Left lung (tissue), 10 donors: ENCODE results near the gene AMDHD2. TPM values are rescaled to one million over a fixed set of nuclear protein-coding genes. Genes with fewer than 3 reads are reported as not detected.
A peak's percentile ranks its signal among the peaks of the same experiment; 100 is the strongest.

Experiments used
- ATAC-seq: fragments of 200-7000 bp; cut with Tn5 transposase; one replicate; pipeline ENCODE4 v1.9.1; 2020; ENCODE audit warnings: moderate library complexity
- DNase-seq, 4 donors: peaks; one replicate each; pipeline ENCODE4 v3.0.0-alpha.2; 2013 to 2020
- H3K27ac ChIP-seq, 2 donors: fragments of 200-600 bp; sonication (generic) in 1 of 2; one replicate each; pipeline versions ENCODE4 v1.5.0 to v1.8.0; 2020 to 2021
- H3K27me3 ChIP-seq, 2 donors: fragments of 200-600 bp; sonication (generic) in 1 of 2; one replicate each; pipeline versions ENCODE4 v1.5.0 to v1.8.0; 2020 to 2021
- H3K36me3 ChIP-seq, 2 donors: fragments of 200-600 bp; sonication (generic) in 1 of 2; one replicate each; pipeline versions ENCODE4 v1.5.0 to v1.8.0; 2020 to 2021
- H3K4me1 ChIP-seq, 2 donors: fragments of 200-600 bp; one replicate each; pipeline ENCODE4 v1.8.0; 2021
- H3K4me3 ChIP-seq, 2 donors: fragments of 200-600 bp; sonication (generic) in 1 of 2; one replicate each; pipeline versions ENCODE4 v1.5.0 to v1.8.0; 2020 to 2021; ENCODE audit warnings: mild to moderate bottlenecking in 1 of 2
- H3K9me3 ChIP-seq, 2 donors: fragments of 200-600 bp; sonication (generic) in 1 of 2; one replicate each; pipeline versions ENCODE4 v1.5.0 to v1.8.0; 2020 to 2021
- intact Hi-C, 2 donors: fragments of 100-400 bp; cut with DNase I; formaldehyde crosslinking; loops; one replicate each; pipeline versions ENCODE4 v1.11.2 to v1.14.2; 2022
- polyA plus RNA-seq, 6 donors: library from polyadenylated mRNA; unstranded; fragments of 120-200 nt; gene quantifications; one replicate each; pipeline ENCODE4 v1.2.1, GENCODE V29; 2013; ENCODE audit not compliant: insufficient read length in 6 of 6
- total RNA-seq, 2 donors: library from RNA; stranded (reverse); fragmentation: NEBNext Ultra II Directional; extraction: Animal tissue kit (Norgen Biotek cat#: 25700); gene quantifications; one replicate each; pipeline ENCODE4 v1.2.1, GENCODE V29; 2021
- TF ChIP-seq, protein P1 (sequence below), 2 donors: fragments of 200-600 bp; sonication (generic) in 1 of 2; IDR thresholded peaks; one replicate each; pipeline versions ENCODE4 v1.5.0 to v1.8.0; 2021; ENCODE audit warnings: antibody characterized with exemption in 2 of 2
- donor health status: DM: no; HTN: yes; CAD: no.
- donor health status: DM: no; HTN: no; CAD: no.

The AMDHD2 gene
- total and polyA plus RNA-seq, 8 donors, result 13.4 to 62.4 (median 17.4) TPM

DNA sequence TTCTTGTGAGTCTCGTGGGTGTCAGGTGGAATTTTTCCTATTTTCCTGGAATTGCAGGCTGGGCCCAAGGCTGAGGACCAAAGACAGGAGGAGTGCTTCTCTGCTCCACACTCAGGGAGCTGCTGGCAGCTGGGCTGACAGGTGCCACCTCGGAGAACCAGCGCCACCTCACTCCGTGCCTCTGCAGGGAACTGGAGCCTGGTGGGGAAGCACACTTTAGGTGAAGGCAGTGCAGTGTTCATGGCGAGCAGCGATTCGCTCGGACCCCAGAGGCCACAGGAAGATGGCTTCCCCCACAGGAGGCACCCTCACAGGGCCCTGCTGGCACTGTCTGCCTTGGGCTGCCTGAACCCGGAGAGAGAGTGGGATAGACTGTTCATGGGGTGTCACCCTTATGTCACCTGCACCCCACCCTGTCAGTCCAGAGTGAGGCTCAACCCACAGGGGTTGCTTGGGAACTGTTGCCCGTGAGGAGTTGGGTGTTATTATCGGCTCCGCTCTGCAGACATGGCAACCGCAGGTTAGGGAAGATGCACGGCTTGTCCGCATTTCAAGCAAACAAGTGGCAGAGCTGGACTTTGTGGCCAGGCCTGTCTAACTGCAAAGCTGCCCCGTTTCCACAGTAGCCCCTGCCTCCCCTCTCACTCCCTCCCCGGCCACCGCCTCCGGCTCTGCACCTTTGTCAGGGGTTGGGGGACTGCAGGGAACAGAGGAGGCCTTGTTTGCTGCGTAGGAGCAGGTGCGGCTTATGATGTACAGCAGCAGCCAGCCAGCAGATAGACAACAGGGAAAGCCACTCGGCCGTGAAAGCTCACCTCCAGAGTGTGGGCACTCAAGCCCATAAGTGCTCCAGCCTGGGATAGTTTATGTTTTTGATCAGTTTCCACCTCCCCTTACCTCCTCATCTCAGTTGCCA is 29.7 kb upstream of the AMDHD2 start:
- Histone ChIP-seq H3K27me3 (no peaks in the 10 kb centered on the region), H3K4me3 (no peak overlapping the region), H3K4me1 (peaks cover 6 to 38% of the 10 kb centered on the region in 2 donors), H3K9me3 (no peaks in the 10 kb centered on the region), H3K27ac (no peak overlapping the region), H3K36me3 (peaks cover 0 to 14% of the 10 kb centered on the region in 2 donors)
- intact Hi-C loops, result no loop called here
- ATAC-seq, result no peak
- DNase-seq, result peak in 1 of 4 donors; percentile 53
- TF ChIP-seq, protein P1, sequence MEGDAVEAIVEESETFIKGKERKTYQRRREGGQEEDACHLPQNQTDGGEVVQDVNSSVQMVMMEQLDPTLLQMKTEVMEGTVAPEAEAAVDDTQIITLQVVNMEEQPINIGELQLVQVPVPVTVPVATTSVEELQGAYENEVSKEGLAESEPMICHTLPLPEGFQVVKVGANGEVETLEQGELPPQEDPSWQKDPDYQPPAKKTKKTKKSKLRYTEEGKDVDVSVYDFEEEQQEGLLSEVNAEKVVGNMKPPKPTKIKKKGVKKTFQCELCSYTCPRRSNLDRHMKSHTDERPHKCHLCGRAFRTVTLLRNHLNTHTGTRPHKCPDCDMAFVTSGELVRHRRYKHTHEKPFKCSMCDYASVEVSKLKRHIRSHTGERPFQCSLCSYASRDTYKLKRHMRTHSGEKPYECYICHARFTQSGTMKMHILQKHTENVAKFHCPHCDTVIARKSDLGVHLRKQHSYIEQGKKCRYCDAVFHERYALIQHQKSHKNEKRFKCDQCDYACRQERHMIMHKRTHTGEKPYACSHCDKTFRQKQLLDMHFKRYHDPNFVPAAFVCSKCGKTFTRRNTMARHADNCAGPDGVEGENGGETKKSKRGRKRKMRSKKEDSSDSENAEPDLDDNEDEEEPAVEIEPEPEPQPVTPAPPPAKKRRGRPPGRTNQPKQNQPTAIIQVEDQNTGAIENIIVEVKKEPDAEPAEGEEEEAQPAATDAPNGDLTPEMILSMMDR (IDR thresholded peaks at IDR 0.05), result no peak

DNA sequence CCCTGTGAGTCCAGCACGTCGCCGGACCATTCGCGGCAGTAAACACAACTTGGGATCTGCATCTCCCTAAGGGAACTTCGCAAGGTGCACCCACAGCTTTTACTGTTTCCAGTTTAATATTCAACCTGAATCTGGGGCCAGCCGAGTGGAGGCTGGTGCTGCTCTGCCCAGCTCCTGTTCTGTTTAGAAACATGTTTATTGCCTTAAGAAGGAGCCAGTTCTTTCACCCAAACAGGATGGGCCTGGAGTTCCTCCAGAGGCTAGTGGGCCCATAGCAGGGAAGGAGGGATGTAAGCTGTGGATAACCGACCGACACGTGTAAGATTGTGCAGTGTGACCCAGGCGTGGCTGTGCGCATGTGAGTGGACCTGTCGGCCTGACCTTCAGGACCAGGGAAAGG is 27.9 kb upstream of the AMDHD2 start:
- DNase-seq, result no peak
- H3K9me3 ChIP-seq, result no peaks in the 10 kb centered on the region
- no peak for ATAC-seq
- H3K4me1 ChIP-seq, result peaks cover 3 to 25% of the 10 kb centered on the region in 2 donors
- intact Hi-C loops, result no loop called here
- no peak overlapping the region for H3K4me3 ChIP-seq
- H3K27ac ChIP-seq, result no peak overlapping the region
- H3K27me3 ChIP-seq, result no peaks in the 10 kb centered on the region
- TF ChIP-seq, protein P1 (IDR thresholded peaks at IDR 0.05), result no peak
- H3K36me3 ChIP-seq, result peaks cover 0 to 26% of the 10 kb centered on the region in 2 donors

DNA sequence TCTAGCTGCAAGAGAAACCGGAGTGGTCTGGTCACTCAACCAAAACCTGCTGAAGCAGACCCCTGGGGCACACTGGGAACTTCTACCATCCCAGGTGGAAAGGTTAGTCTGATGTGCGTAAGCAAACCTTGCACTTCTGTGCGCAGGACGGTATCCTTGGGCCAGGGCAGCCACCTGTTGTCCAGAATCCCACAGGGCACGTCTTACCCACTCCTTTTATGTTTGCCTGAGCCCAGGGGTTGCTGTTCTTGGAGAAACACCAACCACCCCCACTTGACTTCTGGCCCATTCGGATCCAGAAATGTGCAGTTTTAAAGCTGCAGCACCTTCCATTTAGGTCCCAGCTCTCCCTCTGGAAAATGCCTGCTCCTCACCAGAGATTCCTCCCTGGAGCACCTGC is 26.6 kb upstream of the AMDHD2 start:
- DNase-seq, result peak in 1 of 4 donors; percentile 55
- peaks cover 14 to 25% of the 10 kb centered on the region in 2 donors for H3K4me1 ChIP-seq
- TF ChIP-seq, protein P1 (IDR thresholded peaks at IDR 0.05), result no peak
- no peak overlapping the region for H3K4me3 ChIP-seq
- H3K9me3 ChIP-seq, result no peaks in the 10 kb centered on the region
- ATAC-seq, result peak; percentile 76
- intact Hi-C loops, result no loop called here
- H3K36me3 ChIP-seq, result peaks cover 0 to 38% of the 10 kb centered on the region in 2 donors
- no peaks in the 10 kb centered on the region for H3K27me3 ChIP-seq
- H3K27ac ChIP-seq, result peak overlapping the region; percentile 11 to 53

DNA sequence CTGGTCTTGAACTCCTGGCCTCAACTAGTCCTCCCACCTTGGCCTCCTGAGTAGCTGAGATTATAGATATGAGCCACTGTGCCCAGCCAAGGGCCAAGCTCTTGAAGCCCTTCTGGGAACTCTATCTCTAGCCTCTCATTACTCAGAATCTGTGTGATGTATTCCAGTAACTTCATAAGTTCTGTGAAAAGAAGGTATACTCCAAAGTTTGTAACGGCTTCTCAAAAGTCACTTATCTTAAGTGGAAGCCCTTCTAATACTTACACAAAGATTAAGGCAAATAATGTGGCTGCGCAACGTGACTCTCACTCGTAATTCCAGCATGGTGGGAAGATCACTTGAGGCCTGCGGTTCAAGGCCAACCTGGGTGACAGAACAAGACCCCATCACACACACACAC is 25.6 kb upstream of the AMDHD2 start:
- peak; percentile 61 for ATAC-seq
- intact Hi-C loops, result no loop called here

DNA sequence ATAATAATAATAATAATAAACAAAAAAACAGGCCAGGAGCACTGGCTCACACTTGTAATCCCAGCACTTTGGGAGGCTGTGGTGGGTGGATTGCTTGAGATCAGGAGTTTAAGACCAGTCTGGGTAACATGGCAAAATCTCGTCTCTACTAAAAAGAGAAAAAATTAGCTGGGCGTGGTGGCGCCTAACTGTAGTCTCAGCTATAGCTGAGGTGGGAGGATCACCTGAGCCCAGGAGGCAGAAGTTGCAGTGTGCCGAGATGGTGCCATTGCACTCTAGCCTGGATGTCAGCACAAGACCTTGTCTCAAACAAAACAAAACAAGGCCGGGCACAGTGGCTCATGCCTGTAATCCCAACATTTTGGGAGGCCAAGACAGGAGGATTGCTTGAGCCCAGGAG is 25.1 kb upstream of the AMDHD2 start:
- intact Hi-C loops, result no loop called here
- no peak overlapping the region for H3K4me3 ChIP-seq
- no peak for ATAC-seq

More for the DNA sequence above, 25.6 kb upstream of the AMDHD2 start:
- Histone ChIP-seq H3K4me3 (no peak overlapping the region), H3K27me3 (no peaks in the 10 kb centered on the region), H3K36me3 (peaks cover 0 to 47% of the 10 kb centered on the region in 2 donors), H3K4me1 (peaks cover 14 to 27% of the 10 kb centered on the region in 2 donors), H3K9me3 (no peaks in the 10 kb centered on the region), H3K27ac (peak overlapping the region; percentile 33 to 59)
- TF ChIP-seq, protein P1 (IDR thresholded peaks at IDR 0.05), result no peak
- DNase-seq, result peak in 1 of 4 donors; percentile 68

More for the DNA sequence above, 25.1 kb upstream of the AMDHD2 start:
- Histone ChIP-seq H3K9me3 (no peaks in the 10 kb centered on the region), H3K27me3 (no peaks in the 10 kb centered on the region), H3K4me1 (peaks cover 14 to 27% of the 10 kb centered on the region in 2 donors), H3K27ac (peak overlapping the region in 1 of 2 donors; percentile 59), H3K36me3 (peaks cover 0 to 50% of the 10 kb centered on the region in 2 donors)
- TF ChIP-seq, protein P1 (IDR thresholded peaks at IDR 0.05), result no peak
- no peak for DNase-seq
